Ramos (cell line): ENCODE data around the gene SEC24A.
"Not testable (repeated sequence)": the region's sequence is repeated elsewhere in the genome, so short reads cannot be mapped to it uniquely, and the experiment has no call there.

Source experiments
- in situ Hi-C: fragments of 300-500 bp; cut with MboI; formaldehyde crosslinking; loops from one replicate; pipeline ENCODE4 v1.14.3; 2022; ENCODE audit warnings: low sequenced_read_pairs; ENCODE audit not compliant: unreplicated experiment

SEC24A gene

GRCh38 chr5:134648425-134649162 lies at the start of gene SEC24A:
Gene SEC24A, plus strand, starts transcription at chr5:134648785. Its CDS starts 292 bp downstream, at chr5:134649077.
- in situ Hi-C loops, result no loop called here

GRCh38 chr5:134599820-134600219 lies 48.8 kb upstream of the SEC24A start:
- in situ Hi-C loops, result loop anchor here (25.0 kb wide), 1 partner anchor 413 kb away; the partner anchor contains the start of gene SKP1

- in situ Hi-C loops, result no loop called here
These were observed 48.0 kb upstream of the SEC24A start for GRCh38 chr5:134600600-134600999.

- in situ Hi-C loops, result no loop called here
These were observed 45.5 kb upstream of the SEC24A start for GRCh38 chr5:134603059-134603458.

- in situ Hi-C loops, result no loop called here
These were observed 43.7 kb upstream of the SEC24A start for GRCh38 chr5:134604908-134605307.

- in situ Hi-C loops, result no loop called here
These were observed 41.9 kb upstream of the SEC24A start for GRCh38 chr5:134606726-134607125.

- in situ Hi-C loops, result no loop called here
These were observed 40.0 kb upstream of the SEC24A start for GRCh38 chr5:134608555-134608954.

- in situ Hi-C loops, result no loop called here
These were observed 39.2 kb upstream of the SEC24A start for GRCh38 chr5:134609232-134609851.

- in situ Hi-C loops, result no loop called here
These were observed 37.9 kb upstream of the SEC24A start for GRCh38 chr5:134610725-134611124.

GRCh38 chr5:134611515-134611914 lies 37.1 kb upstream of the SEC24A start:
- in situ Hi-C loops, result no loop called here

- in situ Hi-C loops, result no loop called here
These were observed 34.0 kb upstream of the SEC24A start for GRCh38 chr5:134614450-134615085.

GRCh38 chr5:134620634-134621033 lies 28.0 kb upstream of the SEC24A start:
- in situ Hi-C loops, result no loop called here

GRCh38 chr5:134625559-134625958 lies 23.0 kb upstream of the SEC24A start:
- in situ Hi-C loops, result no loop called here

GRCh38 chr5:134626369-134627014 lies 22.1 kb upstream of the SEC24A start:
- in situ Hi-C loops, result no loop called here

GRCh38 chr5:134634227-134634626 lies 14.4 kb upstream of the SEC24A start:
- in situ Hi-C loops, result no loop called here

- in situ Hi-C loops, result not testable (repeated sequence)
These were observed 13.2 kb upstream of the SEC24A start for GRCh38 chr5:134635366-134635765.

GRCh38 chr5:134637116-134637721 lies 11.4 kb upstream of the SEC24A start:
- in situ Hi-C loops, result no loop called here

- in situ Hi-C loops, result no loop called here
These were observed 9.8 kb upstream of the SEC24A start for GRCh38 chr5:134638760-134639201.

- in situ Hi-C loops, result no loop called here
These were observed 5.6 kb upstream of the SEC24A start for GRCh38 chr5:134642931-134643530.
